Activated CD4-positive, alpha-beta memory T cell treated with anti-CD3 and anti-CD28 coated beads, Interleukin-2, amount 10 ng/mL, durations not matched to agents 7 days and 5 days (primary cell): ENCODE data around the gene MT1E. TPM values are rescaled to one million over a fixed set of nuclear protein-coding genes. Genes with fewer than 3 reads are reported as not detected.

ENCODE experiments used
- CTCF ChIA-PET: fragments of 350-600 bp; sonication (Branson Sonifier 250); formaldehyde crosslinking; loops from one replicate; lab custom pipeline; 2021; ENCODE audit warnings: antibody characterized with exemption, inconsistent platforms; lab: Charles Lee
- POLR2A ChIA-PET: fragments of 350-600 bp; sonication (Branson Sonifier 250); formaldehyde crosslinking; loops from one replicate; lab custom pipeline; 2021; ENCODE audit warnings: antibody characterized with exemption; lab: Charles Lee
- DNase-seq: peaks from one replicate; pipeline ENCODE4 v3.0.0-alpha.2; 2020
- H3K27ac Mint-ChIP-seq: one replicate; pipeline ENCODE4 v1.8.0; 2021; ENCODE audit warnings: mild to moderate bottlenecking, mixed read lengths
- H3K27me3 Mint-ChIP-seq: one replicate; pipeline ENCODE4 v1.8.0; 2021; ENCODE audit warnings: mixed read lengths
- H3K36me3 Mint-ChIP-seq: one replicate; pipeline ENCODE4 v1.8.0; 2021; ENCODE audit warnings: low read depth, mixed read lengths
- H3K4me1 Mint-ChIP-seq: one replicate; pipeline ENCODE4 v1.8.0; 2021; ENCODE audit warnings: mixed read lengths
- H3K4me3 Mint-ChIP-seq: one replicate; pipeline ENCODE4 v1.8.0; 2021; ENCODE audit warnings: mild to moderate bottlenecking, mixed read lengths
- H3K9me3 Mint-ChIP-seq: one replicate; pipeline ENCODE4 v1.8.0; 2021; ENCODE audit warnings: mixed read lengths
- total RNA-seq, 2 experiments: library from RNA; stranded (reverse); gene quantifications; one replicate each; pipeline ENCODE4 v1.2.3, GENCODE V29; 2021

Gene MT1E
- total RNA-seq, 2 experiments from 2014 or later: 10.4 to 12.3 TPM

DNA sequence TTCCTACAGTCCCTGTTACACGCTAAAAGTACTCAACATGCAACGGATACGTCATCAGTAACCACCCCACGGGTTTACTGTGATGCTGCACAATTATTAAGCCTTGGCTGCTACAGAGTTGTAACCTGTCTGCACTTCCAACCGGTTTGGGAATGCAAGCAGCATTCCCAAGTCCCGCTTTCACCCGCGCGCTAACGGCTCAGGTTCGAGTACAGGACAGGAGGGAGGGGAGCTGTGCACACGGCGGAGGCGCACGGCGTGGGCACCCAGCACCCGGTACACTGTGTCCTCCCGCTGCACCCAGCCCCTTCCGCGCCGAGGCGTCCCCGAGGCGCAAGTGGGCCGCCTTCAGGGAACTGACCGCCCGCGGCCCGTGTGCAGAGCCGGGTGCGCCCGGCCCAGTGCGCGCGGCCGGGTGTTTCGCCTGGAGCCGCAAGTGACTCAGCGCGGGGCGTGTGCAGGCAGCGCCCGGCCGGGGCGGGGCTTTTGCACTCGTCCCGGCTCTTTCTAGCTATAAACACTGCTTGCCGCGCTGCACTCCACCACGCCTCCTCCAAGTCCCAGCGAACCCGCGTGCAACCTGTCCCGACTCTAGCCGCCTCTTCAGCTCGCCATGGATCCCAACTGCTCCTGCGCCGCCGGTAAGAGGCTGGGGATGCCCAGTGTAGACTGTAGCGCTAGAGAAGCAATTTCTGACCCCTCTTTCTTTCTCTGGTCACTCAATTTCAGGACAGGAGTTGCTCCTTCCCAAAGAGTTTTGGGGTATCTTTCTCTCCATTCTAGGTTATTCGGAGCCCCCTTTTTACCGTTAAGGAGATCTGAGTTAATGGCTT is 17.3 kb upstream of the MT1E start, which contains the start of gene MT2A:
Gene MT2A (plus strand): TSS at position 542 of the 833 bp plus-strand sequence. CDS start 72 bp downstream, at position 614.
- H3K36me3 Mint-ChIP-seq: no peaks in the 10 kb centered on the region
- H3K4me3 Mint-ChIP-seq: peak within 1 kb of the TSS; percentile 93
- no peaks in the 10 kb centered on the region for H3K9me3 Mint-ChIP-seq
- peak within 1 kb of the TSS; percentile 78 for H3K27ac Mint-ChIP-seq
- H3K27me3 Mint-ChIP-seq: peaks cover 2% of the 10 kb centered on the region
- CTCF ChIA-PET: interaction anchor here (0.6 to 3.4 kb wide), 5 partner anchors 10 to 94 kb away, joined by 3 to 12 read pairs (median 9); partner anchors contain the start of gene MT1E
- peaks cover 43% of the 10 kb centered on the region for H3K4me1 Mint-ChIP-seq
- POLR2A ChIA-PET: interaction anchor here (0.7 to 7.4 kb wide), 10 partner anchors 10 to 324 kb away, joined by 3 to 96 read pairs (median 4); partner anchors contain the start of genes HERPUD1, MT1E and MT1X
- peak; percentile 93 for DNase-seq

DNA sequence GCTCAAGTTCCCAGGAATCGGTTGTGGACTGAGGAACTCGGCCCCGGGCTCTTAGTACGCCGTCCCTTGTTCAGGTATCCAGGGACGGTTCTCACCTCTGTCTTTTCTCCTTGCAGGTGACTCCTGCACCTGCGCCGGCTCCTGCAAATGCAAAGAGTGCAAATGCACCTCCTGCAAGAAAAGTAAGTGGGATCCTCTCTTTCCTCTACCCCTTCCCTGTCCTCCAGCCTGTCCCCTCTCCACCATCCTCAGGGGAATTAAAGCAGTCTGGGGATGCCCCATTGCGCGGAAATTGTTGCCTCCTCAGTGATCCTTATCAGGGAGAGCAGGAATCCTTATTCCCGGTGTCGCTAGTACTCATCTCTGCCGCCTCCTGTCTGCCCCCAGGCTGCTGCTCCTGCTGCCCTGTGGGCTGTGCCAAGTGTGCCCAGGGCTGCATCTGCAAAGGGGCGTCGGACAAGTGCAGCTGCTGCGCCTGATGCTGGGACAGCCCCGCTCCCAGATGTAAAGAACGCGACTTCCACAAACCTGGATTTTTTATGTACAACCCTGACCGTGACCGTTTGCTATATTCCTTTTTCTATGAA is 16.6 kb upstream of the MT1E start:
- H3K9me3 Mint-ChIP-seq: no peaks in the 10 kb centered on the region
- ChIA-PET POLR2A (interaction anchor here (0.8 to 7.4 kb wide), 11 partner anchors 9 to 323 kb away, joined by 3 to 96 read pairs (median 4); partner anchors contain the start of genes HERPUD1, MT1E and MT1X), CTCF (interaction anchor here (0.9 to 3.4 kb wide), 7 partner anchors 16 to 93 kb away, joined by 3 to 12 read pairs (median 6); partner anchors contain the start of genes MT1E and MT1X)
- no peak for DNase-seq
- H3K4me1 Mint-ChIP-seq: peaks cover 44% of the 10 kb centered on the region
- H3K4me3 Mint-ChIP-seq: peak overlapping the region; percentile 93
- H3K27me3 Mint-ChIP-seq: peaks cover 2% of the 10 kb centered on the region
- peak overlapping the region; percentile 78 for H3K27ac Mint-ChIP-seq
- H3K36me3 Mint-ChIP-seq: no peaks in the 10 kb centered on the region

DNA sequence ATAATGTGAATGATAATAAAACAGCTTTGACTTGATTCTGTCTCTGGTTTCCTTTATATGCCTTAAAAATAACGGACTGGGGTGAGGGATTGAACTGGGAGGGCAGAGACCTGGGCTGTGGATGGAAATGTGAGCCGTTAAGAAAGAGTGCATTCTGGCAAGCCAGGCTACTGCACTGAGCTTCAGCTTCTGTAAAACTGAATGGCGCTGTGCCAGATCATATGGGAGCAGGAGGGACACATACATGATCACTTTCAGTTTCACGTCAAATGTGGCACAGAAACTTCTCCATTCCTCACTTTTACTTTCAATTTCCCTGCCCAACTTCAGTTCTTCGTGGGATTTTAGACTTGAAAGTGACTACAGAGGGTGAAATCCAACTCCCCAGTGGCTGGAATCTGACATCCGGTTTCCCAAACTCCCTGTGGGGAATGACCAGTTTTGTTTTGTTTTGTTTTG is 16.1 kb upstream of the MT1E start:
- ChIA-PET CTCF (interaction anchor here (0.9 to 3.4 kb wide), 6 partner anchors 8 to 93 kb away, joined by 3 to 12 read pairs (median 8); partner anchors contain the start of genes MT1E and MT1X), POLR2A (interaction anchor here (0.8 to 7.4 kb wide), 9 partner anchors 9 to 322 kb away, joined by 3 to 96 read pairs (median 4); partner anchors contain the start of genes HERPUD1, MT1E and MT1X)
- Mint-ChIP-seq H3K9me3 (no peaks in the 10 kb centered on the region), H3K27ac (peak overlapping the region; percentile 78), H3K27me3 (peaks cover 2% of the 10 kb centered on the region), H3K4me3 (peak overlapping the region; percentile 93), H3K4me1 (peaks cover 49% of the 10 kb centered on the region), H3K36me3 (no peaks in the 10 kb centered on the region)
- peak; percentile 67 for DNase-seq

DNA sequence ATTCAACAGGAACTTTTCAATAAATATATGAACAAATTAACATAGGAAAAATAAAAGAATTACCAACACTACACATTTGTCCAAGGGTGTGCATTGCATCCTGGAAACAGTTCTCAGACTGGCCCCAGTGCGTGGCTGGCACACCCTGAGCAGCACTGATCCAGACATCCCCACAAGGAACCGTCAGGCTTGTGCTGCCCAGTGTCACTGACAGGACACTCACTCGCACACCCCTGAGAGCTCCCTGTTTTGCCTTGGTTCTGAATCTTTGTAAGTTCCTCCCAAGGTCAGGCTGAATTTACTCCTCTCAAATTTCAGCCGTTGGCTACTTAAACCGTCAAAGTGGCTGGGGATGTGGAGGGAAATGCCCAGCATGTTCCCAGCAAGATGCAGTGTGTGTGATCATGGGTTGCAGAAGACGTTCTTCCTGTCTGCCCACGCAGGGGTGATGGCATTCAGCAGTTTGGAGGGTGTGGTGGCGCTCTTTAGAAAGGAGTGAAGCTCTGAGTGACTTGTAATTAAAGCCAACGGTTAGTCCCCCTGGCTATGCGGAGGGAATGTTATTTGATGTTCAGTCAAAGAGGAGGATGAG is 15.5 kb upstream of the MT1E start:
- Mint-ChIP-seq H3K27me3 (no peaks in the 10 kb centered on the region), H3K9me3 (no peaks in the 10 kb centered on the region), H3K4me3 (peak overlapping the region; percentile 93), H3K36me3 (no peaks in the 10 kb centered on the region), H3K4me1 (peaks cover 56% of the 10 kb centered on the region), H3K27ac (peak overlapping the region; percentile 78)
- DNase-seq: peak; percentile 54
- POLR2A ChIA-PET: interaction anchor here (1.2 to 7.4 kb wide), 6 partner anchors 15 to 322 kb away, joined by 3 to 96 read pairs (median 4); partner anchors contain the start of genes HERPUD1, MT1E and MT1X
- CTCF ChIA-PET: interaction anchor here (0.9 to 3.4 kb wide), 6 partner anchors 9 to 92 kb away, joined by 3 to 12 read pairs (median 8); partner anchors contain the start of genes MT1E and MT1X

DNA sequence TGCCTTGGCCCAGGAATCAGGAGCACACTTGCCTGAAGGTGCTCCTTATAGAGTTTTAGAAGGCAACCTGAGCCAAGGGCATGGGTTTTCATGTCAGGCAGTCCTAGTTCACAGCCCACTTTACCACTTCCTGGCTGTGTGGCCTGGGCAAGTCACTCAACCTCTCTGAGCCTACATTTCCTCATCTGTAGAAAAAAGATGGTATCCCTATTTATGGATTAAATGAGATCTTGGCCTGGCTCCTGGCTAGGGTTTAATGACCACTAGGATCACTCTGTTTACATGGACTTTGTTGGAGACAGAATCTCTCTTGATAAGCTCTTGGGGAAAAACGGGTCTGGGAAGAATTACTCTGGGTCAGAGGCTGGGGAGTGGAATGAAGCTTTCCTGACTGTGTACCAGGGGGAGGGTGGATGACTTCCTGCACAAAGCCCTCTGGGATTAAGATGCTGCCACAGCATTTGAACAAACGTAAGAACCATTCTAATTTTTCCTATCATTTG is 14.9 kb upstream of the MT1E start:
- H3K27ac Mint-ChIP-seq: peak overlapping the region; percentile 24
- peak overlapping the region; percentile 12 for H3K4me3 Mint-ChIP-seq
- no peaks in the 10 kb centered on the region for H3K27me3 Mint-ChIP-seq
- no peak for DNase-seq
- ChIA-PET CTCF (interaction anchor here (1.7 to 3.4 kb wide), 3 partner anchors 10 to 92 kb away, joined by 9 to 11 read pairs (median 10); no protein-coding TSS in a partner anchor), POLR2A (interaction anchor here (1.2 to 7.4 kb wide), 5 partner anchors 15 to 113 kb away, joined by 3 to 96 read pairs (median 5); partner anchors contain the start of genes MT1E and MT1X)
- H3K36me3 Mint-ChIP-seq: no peaks in the 10 kb centered on the region
- H3K9me3 Mint-ChIP-seq: no peaks in the 10 kb centered on the region
- H3K4me1 Mint-ChIP-seq: peaks cover 58% of the 10 kb centered on the region

DNA sequence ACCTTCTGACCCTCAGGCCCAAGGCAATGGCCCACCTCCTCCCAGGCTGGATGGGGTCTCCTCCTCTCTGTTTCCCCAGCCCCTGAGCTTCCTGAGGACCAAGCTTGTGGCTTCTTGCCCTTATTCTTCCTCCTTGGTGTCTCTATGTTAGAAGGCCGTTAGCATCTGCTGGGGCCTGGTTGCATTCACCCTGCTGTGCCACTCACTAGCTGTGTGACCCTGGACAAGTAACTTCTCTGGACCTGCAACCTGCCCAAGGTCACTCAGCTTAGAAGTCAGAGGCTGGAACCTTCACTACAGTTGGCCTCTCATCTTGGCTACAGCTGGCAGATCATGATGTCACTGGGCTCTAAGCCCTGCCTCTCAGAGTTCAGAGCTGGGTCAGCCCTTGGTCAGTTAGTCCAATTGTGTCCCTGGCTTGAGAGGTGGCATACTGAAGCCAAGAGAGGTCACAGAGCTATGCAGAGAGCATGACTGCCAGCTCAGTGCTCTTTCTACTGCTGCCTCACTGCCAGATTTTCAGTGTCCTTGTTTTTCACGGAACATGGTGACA is 14.2 kb upstream of the MT1E start:
- POLR2A ChIA-PET: interaction anchor here (1.8 to 7.4 kb wide), 3 partner anchors 14 to 71 kb away, joined by 5 to 96 read pairs (median 17); partner anchors contain the start of genes MT1E and MT1X

DNA sequence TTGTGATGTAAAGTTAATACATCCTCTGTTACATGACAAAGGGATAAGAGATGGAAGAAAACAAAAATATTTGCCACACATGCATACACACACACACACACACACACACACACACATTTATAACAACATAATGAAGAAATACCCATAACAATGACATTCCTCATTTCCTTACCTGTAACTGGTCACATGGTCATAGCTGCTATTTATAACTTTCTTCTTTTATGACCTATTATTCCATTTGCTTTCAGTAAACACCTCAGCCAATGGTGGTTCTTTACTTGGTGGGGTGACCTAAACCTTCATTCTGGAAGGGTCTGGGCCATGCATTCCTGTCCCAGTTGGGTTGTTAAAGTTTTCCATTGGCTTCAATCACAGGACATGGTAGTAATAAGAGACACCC is 11.9 kb upstream of the MT1E start:
- no peaks in the 10 kb centered on the region for H3K9me3 Mint-ChIP-seq
- peaks cover 53% of the 10 kb centered on the region for H3K4me1 Mint-ChIP-seq
- H3K27ac Mint-ChIP-seq: no peak overlapping the region
- ChIA-PET POLR2A (interaction anchor here (3.1 to 4.1 kb wide), 2 partner anchors 12 to 69 kb away, joined by 12 to 17 read pairs; partner anchors contain the start of genes MT1E and MT1X), CTCF (interaction anchor here (1.2 to 2.6 kb wide), 3 partner anchors 12 to 37 kb away, joined by 4 to 8 read pairs (median 4); partner anchors contain the start of gene MT1E)
- peaks cover 19% of the 10 kb centered on the region for H3K27me3 Mint-ChIP-seq
- no peaks in the 10 kb centered on the region for H3K36me3 Mint-ChIP-seq
- H3K4me3 Mint-ChIP-seq: no peak overlapping the region
- DNase-seq: no peak

More for the DNA sequence above, 14.2 kb upstream of the MT1E start:
- CTCF ChIA-PET: interaction anchor here (1.7 to 3.4 kb wide), 4 partner anchors 10 to 91 kb away, joined by 8 to 11 read pairs (median 10); partner anchors contain the start of gene MT1E
- Mint-ChIP-seq H3K36me3 (no peaks in the 10 kb centered on the region), H3K9me3 (no peaks in the 10 kb centered on the region), H3K27ac (no peak overlapping the region), H3K4me3 (no peak overlapping the region), H3K4me1 (peaks cover 58% of the 10 kb centered on the region), H3K27me3 (peaks cover under 1% of the 10 kb centered on the region)
- no peak for DNase-seq

DNA sequence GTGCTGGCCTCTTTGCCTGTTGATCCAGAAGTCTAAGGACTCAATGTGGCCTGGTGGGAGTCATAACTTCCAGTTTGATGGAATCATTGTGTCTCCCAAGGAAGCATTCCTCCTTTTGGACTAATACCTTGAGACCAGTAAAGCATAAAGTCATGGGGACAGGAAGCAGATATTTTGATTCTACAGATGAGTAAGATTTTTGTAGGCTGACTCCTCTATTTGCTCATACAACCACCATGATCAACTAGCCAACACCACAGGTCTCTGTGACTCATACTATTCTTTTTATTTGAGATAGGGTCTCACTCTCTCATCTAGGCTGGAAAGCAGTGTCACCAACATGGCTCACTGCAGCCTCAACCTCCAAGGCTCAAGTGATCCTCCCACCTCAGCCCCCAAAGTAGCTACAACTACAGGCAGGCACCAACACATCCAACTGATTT is 11.0 kb upstream of the MT1E start:
- H3K4me1 Mint-ChIP-seq: peaks cover 45% of the 10 kb centered on the region
- peaks cover 26% of the 10 kb centered on the region for H3K27me3 Mint-ChIP-seq
- ChIA-PET POLR2A (interaction anchor here (3.1 kb wide), 1 partner anchor 11 kb away, joined by 12 read pairs; the partner anchor contains the start of gene MT1E), CTCF (no interaction called here)
- no peak overlapping the region for H3K27ac Mint-ChIP-seq
- no peaks in the 10 kb centered on the region for H3K9me3 Mint-ChIP-seq
- DNase-seq: no peak
- H3K4me3 Mint-ChIP-seq: no peak overlapping the region
- no peaks in the 10 kb centered on the region for H3K36me3 Mint-ChIP-seq

DNA sequence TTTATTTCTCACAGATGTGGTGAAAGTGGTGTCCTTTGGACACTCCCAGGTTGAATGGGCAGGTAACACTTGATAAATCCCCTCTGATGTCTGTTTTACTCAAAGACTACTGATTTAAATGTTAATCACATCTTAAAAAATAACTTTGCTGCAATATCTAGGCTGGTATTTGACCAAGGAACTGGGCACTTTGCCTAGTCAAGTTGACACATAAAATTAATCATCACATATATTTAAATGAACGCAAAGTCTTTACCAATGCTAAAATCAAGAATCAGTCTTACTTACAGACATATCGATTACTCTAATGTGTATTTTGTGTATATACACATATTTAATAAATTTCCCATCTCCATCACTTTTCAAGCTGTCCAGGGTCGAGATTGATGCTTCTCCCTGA is 10.2 kb upstream of the MT1E start:
- DNase-seq: no peak
- POLR2A ChIA-PET: interaction anchor here (3.1 kb wide), 1 partner anchor 10 kb away, joined by 12 read pairs; the partner anchor contains the start of gene MT1E
- Mint-ChIP-seq H3K36me3 (no peaks in the 10 kb centered on the region), H3K9me3 (no peaks in the 10 kb centered on the region), H3K4me1 (peaks cover 38% of the 10 kb centered on the region), H3K4me3 (no peak overlapping the region), H3K27ac (no peak overlapping the region), H3K27me3 (peaks cover 30% of the 10 kb centered on the region)
- CTCF ChIA-PET: no interaction called here

DNA sequence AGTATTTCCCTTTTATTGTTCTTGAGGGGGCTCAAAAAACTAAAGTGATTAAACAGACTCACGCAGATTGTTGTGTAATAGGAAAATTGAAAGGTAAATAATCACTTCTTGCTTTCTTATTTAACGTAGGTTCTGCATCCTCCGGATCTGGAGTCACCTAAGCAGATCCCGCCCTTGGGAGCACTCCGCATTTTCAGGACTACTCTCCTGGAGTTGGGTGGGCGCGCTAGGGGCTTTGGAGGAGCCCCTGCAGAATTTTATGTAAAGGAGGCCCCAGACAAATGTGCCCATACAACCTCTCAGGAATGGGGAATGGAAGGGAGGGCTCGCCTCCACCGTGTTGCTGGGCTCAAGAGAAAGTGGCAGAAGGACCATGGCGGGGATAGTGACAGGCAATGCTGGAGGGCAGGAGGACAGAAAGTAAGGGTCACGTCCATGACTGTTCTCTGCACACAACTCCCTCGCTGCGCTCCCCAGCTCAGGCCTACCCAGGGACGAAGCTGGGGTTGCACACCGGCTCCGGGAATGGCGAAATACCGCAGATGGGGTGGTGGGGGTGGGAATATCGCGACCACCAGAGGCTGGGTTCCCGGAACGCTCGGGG is 8.9 kb upstream of the MT1E start:
- Mint-ChIP-seq H3K27me3 (peaks cover 31% of the 10 kb centered on the region), H3K36me3 (no peaks in the 10 kb centered on the region), H3K4me1 (peaks cover 28% of the 10 kb centered on the region), H3K4me3 (no peak overlapping the region), H3K27ac (no peak overlapping the region), H3K9me3 (no peaks in the 10 kb centered on the region)
- ChIA-PET CTCF (no interaction called here), POLR2A (interaction anchor here (0.9 to 1.4 kb wide), 2 partner anchors 10 to 14 kb away, joined by 3 to 5 read pairs; no protein-coding TSS in a partner anchor)
- no peak for DNase-seq
